HFFc6 (cell line): ENCODE data around the gene BTG2. TPM values are rescaled to one million over a fixed set of nuclear protein-coding genes. Genes with fewer than 3 reads are reported as not detected.

Experiments
- DNase-seq: peaks from one replicate; pipeline ENCODE4 v3.0.0-alpha.2; 2018
- H3K27ac Mint-ChIP-seq: 2 replicates; pipeline ENCODE4 v1.8.0; 2020; ENCODE audit warnings: mild to moderate bottlenecking, mixed read lengths
- H3K27me3 Mint-ChIP-seq: 2 replicates; pipeline ENCODE4 v1.8.0; 2021; ENCODE audit warnings: mild to moderate bottlenecking, moderate library complexity, mixed read lengths; ENCODE audit not compliant: insufficient read depth
- H3K36me3 Mint-ChIP-seq: 2 replicates; pipeline ENCODE4 v1.8.0; 2021; ENCODE audit warnings: low read depth, mixed read lengths
- H3K4me1 Mint-ChIP-seq: 2 replicates; pipeline ENCODE4 v1.8.0; 2020; ENCODE audit warnings: low read depth, mixed read lengths
- H3K4me3 Mint-ChIP-seq: 2 replicates; pipeline ENCODE4 v1.8.0; 2020; ENCODE audit warnings: mild to moderate bottlenecking, moderate library complexity, mixed read lengths
- H3K9me3 Mint-ChIP-seq: 2 replicates; pipeline ENCODE4 v1.8.0; 2020; ENCODE audit warnings: mild to moderate bottlenecking, mixed read lengths
- total RNA-seq, 6 experiments: library from RNA; stranded (reverse); fragmentation: NEBNext Ultra II Directional; extraction: Animal tissue kit (Norgen Biotek cat#: 25700); gene quantifications; 2 replicates in 1 of 6; 3 replicates in 5 of 6; pipeline ENCODE4 v1.2.3, GENCODE V29; 2021
- TF ChIP-seq, protein P1 (sequence below): fragments of 200-600 bp; sonication (generic); IDR thresholded peaks from 2 replicates; pipeline ENCODE4 v1.5.0; 2021; ENCODE audit warnings: antibody characterized with exemption, mild to moderate bottlenecking

The BTG2 gene
- total RNA-seq, 6 experiments from 2014 or later, result 12.7 to 18.5 (median 13.7) TPM

DNA sequence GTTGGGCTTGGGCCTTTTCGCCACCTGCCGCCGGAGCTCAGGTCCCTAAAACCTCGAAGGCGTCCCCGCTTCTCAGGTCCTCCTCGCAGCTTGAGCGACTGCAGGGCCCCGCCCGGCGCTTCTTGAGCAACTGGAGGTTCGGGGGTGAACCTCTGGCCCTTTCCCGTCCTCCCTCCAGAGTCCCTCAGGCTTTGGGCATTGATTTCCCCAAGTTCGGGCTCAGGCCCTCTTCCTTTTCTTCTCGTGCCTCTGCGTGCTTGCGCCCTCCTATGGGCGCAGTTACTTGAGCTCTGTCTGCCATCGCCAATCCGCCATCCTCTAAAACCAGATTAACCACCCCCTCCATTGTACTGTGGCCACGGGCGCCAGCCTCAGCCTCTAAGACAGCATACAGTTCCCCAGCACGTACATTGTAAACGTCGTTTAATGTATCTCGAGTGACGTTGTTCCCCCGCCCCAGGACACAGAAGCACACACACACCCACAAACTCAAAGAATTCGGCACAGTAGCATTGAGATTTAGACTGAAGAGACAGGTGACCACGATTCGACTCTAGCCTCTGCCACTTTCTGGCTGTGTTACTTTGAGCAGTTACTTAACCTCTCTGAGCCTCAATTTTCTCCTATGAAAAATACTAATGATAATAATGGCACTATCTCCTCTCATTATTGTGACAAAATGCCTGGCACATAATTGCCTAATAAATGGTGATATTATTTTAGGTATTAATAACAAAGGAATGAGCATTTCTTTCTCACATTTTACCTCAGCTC lies 22.6 kb downstream of the BTG2 start:
- no peaks in the 10 kb centered on the region for H3K36me3 Mint-ChIP-seq
- H3K9me3 Mint-ChIP-seq, result no peaks in the 10 kb centered on the region
- H3K4me1 Mint-ChIP-seq, result peaks cover 7% of the 10 kb centered on the region
- H3K4me3 Mint-ChIP-seq, result peak overlapping the region; percentile 83
- peak overlapping the region; percentile 38 for H3K27ac Mint-ChIP-seq
- H3K27me3 Mint-ChIP-seq, result peaks cover 39% of the 10 kb centered on the region
- TF ChIP-seq, protein P1, sequence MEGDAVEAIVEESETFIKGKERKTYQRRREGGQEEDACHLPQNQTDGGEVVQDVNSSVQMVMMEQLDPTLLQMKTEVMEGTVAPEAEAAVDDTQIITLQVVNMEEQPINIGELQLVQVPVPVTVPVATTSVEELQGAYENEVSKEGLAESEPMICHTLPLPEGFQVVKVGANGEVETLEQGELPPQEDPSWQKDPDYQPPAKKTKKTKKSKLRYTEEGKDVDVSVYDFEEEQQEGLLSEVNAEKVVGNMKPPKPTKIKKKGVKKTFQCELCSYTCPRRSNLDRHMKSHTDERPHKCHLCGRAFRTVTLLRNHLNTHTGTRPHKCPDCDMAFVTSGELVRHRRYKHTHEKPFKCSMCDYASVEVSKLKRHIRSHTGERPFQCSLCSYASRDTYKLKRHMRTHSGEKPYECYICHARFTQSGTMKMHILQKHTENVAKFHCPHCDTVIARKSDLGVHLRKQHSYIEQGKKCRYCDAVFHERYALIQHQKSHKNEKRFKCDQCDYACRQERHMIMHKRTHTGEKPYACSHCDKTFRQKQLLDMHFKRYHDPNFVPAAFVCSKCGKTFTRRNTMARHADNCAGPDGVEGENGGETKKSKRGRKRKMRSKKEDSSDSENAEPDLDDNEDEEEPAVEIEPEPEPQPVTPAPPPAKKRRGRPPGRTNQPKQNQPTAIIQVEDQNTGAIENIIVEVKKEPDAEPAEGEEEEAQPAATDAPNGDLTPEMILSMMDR, result peak; percentile 65
- DNase-seq, result no peak

DNA sequence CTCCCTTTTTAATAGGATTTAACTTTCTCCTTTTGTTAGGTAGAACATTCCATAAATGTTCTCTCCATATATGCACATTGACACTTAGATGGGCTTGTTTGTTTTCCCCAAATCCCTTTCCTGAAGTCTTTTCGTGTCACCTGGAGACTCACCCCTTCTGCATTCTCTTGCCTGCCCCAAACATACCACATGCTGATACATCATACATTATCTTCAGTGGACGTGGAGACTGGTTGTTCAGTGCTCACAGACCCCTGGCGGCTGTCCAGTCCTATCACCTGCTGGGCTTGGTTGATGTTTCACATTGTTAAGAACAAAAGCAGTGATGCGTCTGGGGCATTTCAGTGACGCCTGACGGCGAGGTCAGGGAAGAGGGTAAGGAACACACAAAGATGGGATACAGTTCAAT lies 23.4 kb downstream of the BTG2 start:
- Mint-ChIP-seq H3K36me3 (no peaks in the 10 kb centered on the region), H3K4me1 (peaks cover 7% of the 10 kb centered on the region), H3K27ac (no peak overlapping the region), H3K4me3 (no peak overlapping the region), H3K27me3 (peaks cover 38% of the 10 kb centered on the region), H3K9me3 (no peaks in the 10 kb centered on the region)
- DNase-seq, result no peak
- TF ChIP-seq, protein P1, result no peak

DNA sequence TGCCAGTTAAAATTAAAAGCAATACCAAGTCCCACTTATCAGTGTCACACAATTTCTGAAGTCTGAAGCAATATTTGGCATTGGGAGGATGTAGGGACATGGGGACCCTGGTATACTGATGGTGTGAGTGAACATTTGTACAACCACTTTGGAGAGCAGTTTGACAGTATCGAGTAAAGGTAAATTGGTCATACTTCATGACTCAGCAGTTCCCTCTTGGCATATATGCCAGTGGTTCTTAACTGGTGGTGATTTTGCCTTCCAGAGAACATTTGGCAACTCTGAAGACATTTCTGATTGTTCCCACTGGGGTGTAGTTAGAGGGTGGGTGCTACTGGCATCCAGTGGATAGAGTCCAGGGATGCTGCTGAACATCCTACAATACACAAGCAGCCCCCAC lies 25.9 kb downstream of the BTG2 start:
- DNase-seq, result no peak
- Mint-ChIP-seq H3K27ac (no peak overlapping the region), H3K4me1 (peaks cover 7% of the 10 kb centered on the region), H3K27me3 (peaks cover 42% of the 10 kb centered on the region), H3K36me3 (no peaks in the 10 kb centered on the region), H3K4me3 (no peak overlapping the region), H3K9me3 (no peaks in the 10 kb centered on the region)
- TF ChIP-seq, protein P1, result no peak

DNA sequence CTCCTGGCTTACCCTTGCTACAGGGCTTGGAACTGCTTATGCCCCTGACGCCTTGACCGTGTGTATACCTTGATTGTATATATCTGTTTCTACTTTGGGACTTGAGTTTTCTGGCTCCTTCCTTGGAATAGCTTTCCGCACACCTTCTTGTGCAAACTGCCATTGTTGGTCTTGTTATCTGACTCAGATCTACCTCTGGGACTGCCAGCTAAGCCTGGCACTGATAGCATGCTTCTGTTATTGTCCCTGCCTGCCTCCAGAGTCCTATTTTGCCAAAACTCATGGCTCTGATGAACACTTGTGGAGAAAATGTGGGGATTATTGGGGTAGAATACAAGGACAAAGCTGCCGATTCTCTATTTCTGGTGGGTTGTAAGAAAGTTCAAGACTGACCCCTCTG lies 30.2 kb downstream of the BTG2 start:
- Mint-ChIP-seq H3K4me1 (no peaks in the 10 kb centered on the region), H3K36me3 (no peaks in the 10 kb centered on the region), H3K9me3 (no peaks in the 10 kb centered on the region), H3K4me3 (no peak overlapping the region), H3K27me3 (peaks cover 34% of the 10 kb centered on the region), H3K27ac (no peak overlapping the region)
- TF ChIP-seq, protein P1, result no peak
- DNase-seq, result no peak

DNA sequence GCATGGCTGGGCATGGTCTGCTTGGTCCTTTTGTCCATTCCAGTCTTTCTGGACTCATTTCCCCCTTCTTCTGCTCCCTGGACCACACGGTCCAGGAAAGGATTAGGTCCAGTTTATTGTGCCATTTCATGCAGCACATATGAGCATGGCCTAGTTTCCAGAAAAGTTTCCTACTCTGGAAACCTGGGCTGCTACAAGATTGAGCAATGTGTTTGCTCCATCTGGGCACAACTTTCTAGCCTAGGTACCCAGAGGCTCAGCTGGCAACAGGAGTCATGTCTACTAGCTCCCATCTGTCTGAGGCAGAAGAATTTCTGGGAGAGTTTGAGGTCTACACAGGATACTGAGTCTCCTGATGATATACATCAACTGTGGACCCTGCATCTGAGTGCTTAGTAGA lies 30.8 kb downstream of the BTG2 start:
- Mint-ChIP-seq H3K4me1 (no peaks in the 10 kb centered on the region), H3K9me3 (no peaks in the 10 kb centered on the region)

More for the DNA sequence above, 30.8 kb downstream of the BTG2 start:
- peaks cover 33% of the 10 kb centered on the region for H3K27me3 Mint-ChIP-seq
- no peak overlapping the region for H3K27ac Mint-ChIP-seq
- DNase-seq, result no peak
- H3K4me3 Mint-ChIP-seq, result no peak overlapping the region
- TF ChIP-seq, protein P1, result no peak
- H3K36me3 Mint-ChIP-seq, result no peaks in the 10 kb centered on the region
